ENCODE measurements around the gene HNRNPU.

The HNRNPU gene

GRCh38 chr1:244807138-244807537, 57.2 kb downstream of the HNRNPU start:
- Histone ChIP-seq H3K4me3 (ENCODE audit: low read length) (no peak overlapping the region), H3K36me3 (ENCODE audit: control insufficient read depth, insufficient read depth, low read length) (no peaks in the 10 kb centered on the region), H3K27me3 (ENCODE audit: control insufficient read depth, insufficient read depth, low read length) (no peaks in the 10 kb centered on the region)

GRCh38 chr1:244804841-244805240, 59.5 kb downstream of the HNRNPU start:
- H3K9ac ChIP-seq (ENCODE audit: low read length) = no peak overlapping the region
- no peaks in the 10 kb centered on the region for H3K27me3 ChIP-seq (ENCODE audit: control insufficient read depth, insufficient read depth, low read length)
- H3K4me1 ChIP-seq (ENCODE audit: control insufficient read depth, insufficient read depth, low read length) = no peaks in the 10 kb centered on the region
- H3K36me3 ChIP-seq (ENCODE audit: control insufficient read depth, insufficient read depth, low read length) = no peaks in the 10 kb centered on the region
- H3K4me3 ChIP-seq (ENCODE audit: low read length) = no peak overlapping the region
- H3K9me3 ChIP-seq (ENCODE audit: control insufficient read depth, low read length) = no peaks in the 10 kb centered on the region

More at GRCh38 chr1:244807138-244807537, 57.2 kb downstream of the HNRNPU start:
- H3K9ac ChIP-seq (ENCODE audit: low read length) = no peak overlapping the region
- H3K9me3 ChIP-seq (ENCODE audit: control insufficient read depth, low read length) = no peaks in the 10 kb centered on the region
- H3K4me1 ChIP-seq (ENCODE audit: control insufficient read depth, insufficient read depth, low read length) = no peaks in the 10 kb centered on the region

GRCh38 chr1:244802556-244803239, 61.6 kb downstream of the HNRNPU start:
- Histone ChIP-seq H3K4me3 (ENCODE audit: low read length) (no peak overlapping the region), H3K36me3 (ENCODE audit: control insufficient read depth, insufficient read depth, low read length) (no peaks in the 10 kb centered on the region), H3K27me3 (ENCODE audit: control insufficient read depth, insufficient read depth, low read length) (no peaks in the 10 kb centered on the region), H3K9ac (ENCODE audit: low read length) (no peak overlapping the region), H3K9me3 (ENCODE audit: control insufficient read depth, low read length) (no peaks in the 10 kb centered on the region), H3K4me1 (ENCODE audit: control insufficient read depth, insufficient read depth, low read length) (no peaks in the 10 kb centered on the region)

GRCh38 chr1:244802041-244802440, 62.3 kb downstream of the HNRNPU start:
- Histone ChIP-seq H3K27me3 (ENCODE audit: control insufficient read depth, insufficient read depth, low read length) (no peaks in the 10 kb centered on the region), H3K36me3 (ENCODE audit: control insufficient read depth, insufficient read depth, low read length) (no peaks in the 10 kb centered on the region), H3K9me3 (ENCODE audit: control insufficient read depth, low read length) (no peaks in the 10 kb centered on the region), H3K4me1 (ENCODE audit: control insufficient read depth, insufficient read depth, low read length) (no peaks in the 10 kb centered on the region), H3K9ac (ENCODE audit: low read length) (no peak overlapping the region), H3K4me3 (ENCODE audit: low read length) (no peak overlapping the region)

GRCh38 chr1:244801246-244801645, 63.1 kb downstream of the HNRNPU start:
- no peaks in the 10 kb centered on the region for H3K9me3 ChIP-seq (ENCODE audit: control insufficient read depth, low read length)
- H3K27me3 ChIP-seq (ENCODE audit: control insufficient read depth, insufficient read depth, low read length) = no peaks in the 10 kb centered on the region
- H3K36me3 ChIP-seq (ENCODE audit: control insufficient read depth, insufficient read depth, low read length) = no peaks in the 10 kb centered on the region
- H3K9ac ChIP-seq (ENCODE audit: low read length) = no peak overlapping the region
- no peak overlapping the region for H3K4me3 ChIP-seq (ENCODE audit: low read length)
- H3K4me1 ChIP-seq (ENCODE audit: control insufficient read depth, insufficient read depth, low read length) = no peaks in the 10 kb centered on the region

- Histone ChIP-seq H3K36me3 (ENCODE audit: control insufficient read depth, insufficient read depth, low read length) (no peaks in the 10 kb centered on the region), H3K4me3 (ENCODE audit: low read length) (no peak overlapping the region), H3K9ac (ENCODE audit: low read length) (no peak overlapping the region), H3K9me3 (ENCODE audit: control insufficient read depth, low read length) (no peaks in the 10 kb centered on the region), H3K4me1 (ENCODE audit: control insufficient read depth, insufficient read depth, low read length) (no peaks in the 10 kb centered on the region), H3K27me3 (ENCODE audit: control insufficient read depth, insufficient read depth, low read length) (no peaks in the 10 kb centered on the region)
These were observed 63.5 kb downstream of the HNRNPU start for GRCh38 chr1:244800821-244801220.
